GM18502 (cell line): Measurements from ENCODE around the gene ANKRD17.

Experiments
- ATAC-seq: cut with Tn5 transposase; IDR thresholded peaks from one replicate; pipeline ENCODE4 v1.9.1; 2021; ENCODE audit warnings: mild to moderate bottlenecking; ENCODE audit not compliant: unreplicated experiment, poor library complexity

The ANKRD17 gene

DNA sequence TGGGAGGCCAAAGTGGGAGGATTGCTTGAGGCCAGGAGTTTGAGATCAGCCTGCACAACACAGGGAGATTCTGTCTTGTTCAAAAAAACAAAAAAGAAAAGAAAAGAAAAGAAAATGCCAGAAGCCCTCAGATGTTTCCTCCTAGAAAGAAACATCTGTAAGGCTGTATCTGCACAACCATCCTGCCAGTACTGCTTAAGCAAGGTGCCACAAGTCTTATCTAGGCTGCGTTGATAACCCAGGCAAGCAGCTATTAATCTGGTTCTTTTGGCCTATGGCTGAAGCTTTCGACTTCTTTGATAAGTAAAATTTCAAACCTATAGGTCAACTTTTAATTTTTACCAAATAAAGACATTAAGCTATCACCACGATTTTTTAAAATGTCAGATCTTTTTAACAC is 192.2 kb downstream of the ANKRD17 start:
- ATAC-seq: no peak

DNA sequence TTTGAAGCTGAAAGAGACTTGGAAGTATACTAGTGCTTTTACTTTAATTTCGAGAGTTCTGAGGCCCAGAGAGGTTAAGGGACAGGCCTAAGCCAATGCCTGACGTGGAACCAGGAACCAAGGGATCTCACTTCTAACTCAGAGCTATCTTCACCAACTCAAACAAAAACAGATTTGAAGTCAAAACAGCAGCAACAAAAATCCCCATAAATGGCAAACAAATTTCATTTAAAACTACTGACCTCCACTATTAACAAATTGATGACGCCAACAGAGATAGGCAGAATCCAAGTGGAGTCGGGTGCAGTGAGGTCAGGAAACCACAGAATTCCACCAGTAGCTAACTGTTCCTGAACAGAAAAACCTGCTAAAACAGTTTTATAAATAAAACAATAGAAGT is 194.1 kb downstream of the ANKRD17 start:
- no peak for ATAC-seq

GRCh38 chr4:73055241-73055897 is 203.2 kb downstream of the ANKRD17 start:
- peak; percentile 94 for ATAC-seq

DNA sequence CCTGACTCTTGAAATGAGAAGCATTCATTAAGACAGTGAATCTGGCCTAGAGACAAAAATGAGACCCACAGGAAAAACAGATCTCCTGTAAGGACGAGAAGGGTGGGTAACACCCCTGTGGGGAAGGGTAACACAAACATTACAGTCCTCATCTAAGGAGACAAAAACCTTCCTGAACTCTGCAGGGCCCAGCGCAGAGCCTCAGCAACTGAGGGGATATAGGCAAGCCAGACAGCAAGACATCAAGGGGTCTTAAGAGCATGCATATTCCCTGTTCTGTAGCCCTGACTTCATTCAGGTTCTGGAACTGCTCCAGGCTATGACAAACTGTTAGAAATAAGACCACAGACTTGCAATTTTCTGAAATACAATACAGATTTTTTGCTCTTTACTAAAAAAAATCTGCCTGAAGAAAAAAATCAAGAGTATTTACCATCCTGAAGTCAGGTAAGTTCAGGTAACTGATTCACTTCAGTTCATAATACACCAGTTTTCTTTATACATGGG is 204.6 kb downstream of the ANKRD17 start:
- ATAC-seq: no peak

DNA sequence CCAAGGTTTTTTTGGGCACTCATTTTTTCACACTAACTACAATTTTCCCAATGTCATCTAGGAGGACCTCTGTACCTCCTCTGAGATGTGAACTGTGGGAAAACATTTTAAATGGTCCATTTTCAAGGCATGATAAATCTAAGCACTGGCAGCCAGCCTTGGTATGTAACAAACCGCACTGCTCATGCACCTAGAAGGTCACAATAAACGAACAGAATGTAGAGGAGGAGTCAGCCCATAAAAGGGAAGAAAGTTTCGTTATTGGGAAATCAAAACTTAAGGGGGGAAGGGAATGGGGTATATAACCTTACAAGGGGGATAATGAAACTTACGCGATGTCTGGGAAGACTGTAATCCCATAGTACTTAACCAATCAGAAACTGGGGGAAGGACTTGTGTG is 205.5 kb downstream of the ANKRD17 start:
- no peak for ATAC-seq

GRCh38 chr4:73051625-73052024 is 207.0 kb downstream of the ANKRD17 start:
- no peak for ATAC-seq

DNA sequence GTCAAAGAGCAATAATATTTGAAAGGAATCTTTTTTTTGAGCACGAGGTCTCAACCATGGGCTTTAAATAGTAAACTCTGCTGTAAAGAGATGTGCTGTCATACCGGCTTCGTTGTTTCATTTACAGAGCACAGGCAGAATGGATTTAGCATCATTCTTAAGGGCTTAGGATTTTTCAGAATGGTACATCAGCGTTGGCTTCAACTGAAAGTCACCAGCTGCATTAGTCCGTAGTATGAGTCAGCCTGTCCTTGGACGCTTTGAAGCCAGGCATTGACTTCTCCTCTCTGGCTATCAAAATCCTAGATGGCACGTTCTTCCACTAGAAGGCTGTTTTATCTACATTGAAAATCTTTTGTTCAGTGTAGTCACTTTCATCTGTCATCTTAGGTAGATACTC is 212.7 kb downstream of the ANKRD17 start:
- no peak for ATAC-seq

DNA sequence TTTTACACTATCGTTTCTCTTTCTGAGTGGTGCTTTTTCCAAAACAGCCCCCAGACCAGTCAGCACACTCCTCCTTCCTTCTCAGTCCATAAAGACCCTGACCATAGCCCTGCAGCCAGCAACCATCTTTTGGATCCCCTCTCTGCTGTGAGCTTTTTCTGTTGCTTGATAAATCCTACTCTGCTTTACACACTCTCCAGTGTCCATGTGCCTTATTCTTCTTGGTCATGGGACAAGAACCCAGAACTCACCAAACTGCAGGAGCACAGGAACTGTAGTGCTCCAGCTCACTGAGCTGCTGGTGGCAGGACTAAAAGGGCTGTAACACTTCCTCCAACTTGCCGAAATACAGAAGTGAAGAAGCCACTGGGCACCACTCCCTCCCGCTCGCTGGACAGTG is 221.5 kb downstream of the ANKRD17 start:
- no peak for ATAC-seq

- ATAC-seq: peak; percentile 59
These were observed 222.5 kb downstream of the ANKRD17 start for GRCh38 chr4:73036123-73036522.

DNA sequence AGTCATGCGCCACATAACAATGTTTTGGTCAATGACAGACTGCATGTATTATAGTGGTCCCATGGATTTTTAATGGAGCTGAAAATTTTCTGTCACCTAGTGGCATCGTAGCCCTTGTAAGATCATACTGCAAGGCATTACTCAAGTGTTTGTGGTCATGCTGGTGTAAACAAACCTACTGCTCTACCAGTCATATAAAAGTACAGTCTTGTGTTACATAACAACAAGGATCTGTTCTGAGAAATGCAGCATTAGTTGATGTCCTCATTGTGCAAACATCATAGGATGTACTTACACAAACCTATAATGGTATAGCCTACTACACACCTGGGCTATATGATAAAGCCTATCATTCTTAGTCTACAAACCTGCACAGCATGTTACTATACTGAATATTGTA is 223.7 kb downstream of the ANKRD17 start:
- no peak for ATAC-seq

DNA sequence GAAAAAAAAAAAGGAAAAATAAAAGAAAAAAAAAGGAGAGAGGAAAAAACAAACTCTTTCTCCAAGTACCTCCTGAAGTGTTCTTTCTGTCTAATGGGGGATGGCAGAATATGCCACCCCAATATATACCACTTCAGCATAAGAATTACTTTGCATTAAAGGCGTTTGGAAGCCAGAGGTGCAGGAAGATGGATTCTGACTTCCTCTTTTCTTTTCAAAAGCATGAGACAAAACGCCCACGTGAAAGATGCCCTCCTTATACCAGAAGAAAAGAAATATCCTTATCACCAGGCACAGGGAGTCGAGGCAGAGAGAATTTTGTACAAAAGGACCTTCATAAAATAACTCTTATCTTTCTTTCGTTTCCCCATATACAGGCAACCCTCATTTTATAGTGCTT is 230.0 kb downstream of the ANKRD17 start:
- ATAC-seq: no peak
